WTC11 (cell line): ENCODE measurements around the gene CEMIP. TPM values are rescaled to one million over a fixed set of nuclear protein-coding genes. Genes with fewer than 3 reads are reported as not detected.

Experiments
- ATAC-seq: fragments of 200-7000 bp; cut with Tn5 transposase; 2 replicates; pipeline ENCODE4 v1.10.0; 2021; ENCODE audit warnings: mild to moderate bottlenecking, moderate library complexity
- CTCF ChIA-PET: fragments of 300-600 bp; sonication (Branson Sonifier 250); formaldehyde crosslinking; loops from one replicate; lab custom pipeline; 2021; ENCODE audit warnings: antibody characterized with exemption; lab: Charles Lee
- POLR2A ChIA-PET: fragments of 350-600 bp; sonication (Branson Sonifier 250); formaldehyde crosslinking; loops from one replicate; lab custom pipeline; 2021; ENCODE audit warnings: antibody characterized with exemption; lab: Charles Lee
- DNase-seq: peaks from one replicate; pipeline ENCODE4 v3.0.0; 2021; ENCODE audit warnings: low spot score
- H3K27ac Mint-ChIP-seq: 2 replicates; pipeline ENCODE4 v1.8.0; 2021; ENCODE audit warnings: mixed read lengths
- H3K27me3 Mint-ChIP-seq: 2 replicates; pipeline ENCODE4 v1.8.0; 2021; ENCODE audit warnings: low read depth, mild to moderate bottlenecking, moderate library complexity, mixed read lengths
- H3K36me3 Mint-ChIP-seq: 2 replicates; pipeline ENCODE4 v1.8.0; 2021; ENCODE audit warnings: mixed read lengths
- H3K4me1 Mint-ChIP-seq: 2 replicates; pipeline ENCODE4 v1.8.0; 2022; ENCODE audit warnings: mixed read lengths
- H3K4me3 Mint-ChIP-seq: 2 replicates; pipeline ENCODE4 v1.8.0; 2021; ENCODE audit warnings: mild to moderate bottlenecking, moderate library complexity, mixed read lengths
- H3K9me3 Mint-ChIP-seq: 2 replicates; pipeline ENCODE4 v1.8.0; 2021; ENCODE audit warnings: mixed read lengths
- ATF1 ChIP-seq: sonication (generic); formaldehyde crosslinking; IDR thresholded peaks from 2 replicates; pipeline ENCODE4 v1.8.1; 2023; ENCODE audit warnings: mild to moderate bottlenecking, moderate library complexity, missing genetic modification reagents
- FOXJ3 ChIP-seq: sonication (generic); formaldehyde crosslinking; IDR thresholded peaks from 2 replicates; pipeline ENCODE4 v1.9.0; 2021; ENCODE audit warnings: missing genetic modification reagents, mild to moderate bottlenecking, borderline replicate concordance
- FOXK1 ChIP-seq: sonication (generic); formaldehyde crosslinking; IDR thresholded peaks from 2 replicates; pipeline ENCODE4 v1.8.0; 2022; ENCODE audit warnings: mild to moderate bottlenecking, moderate library complexity, missing genetic modification reagents
- HMGA2 ChIP-seq: fragments of 250-450 bp; sonication (Bioruptor Pico); IDR thresholded peaks from 2 replicates; pipeline ENCODE4 v1.4.0; 2021; ENCODE audit warnings: mild to moderate bottlenecking, moderate library complexity
- NR1H2 ChIP-seq: sonication (generic); formaldehyde crosslinking; IDR thresholded peaks from 2 replicates; pipeline ENCODE4 v1.9.0; 2021; ENCODE audit warnings: mild to moderate bottlenecking, moderate library complexity, missing genetic modification reagents
- PRRX2 ChIP-seq: fragments of 250-450 bp; sonication (Bioruptor Pico); IDR thresholded peaks from 2 replicates; pipeline ENCODE4 v1.8.0; 2021; ENCODE audit warnings: mild to moderate bottlenecking
- TP53 ChIP-seq: sonication (generic); formaldehyde crosslinking; IDR thresholded peaks from 2 replicates; pipeline ENCODE4 v1.8.1; 2023; ENCODE audit warnings: mild to moderate bottlenecking, missing genetic modification reagents
- ZNF121 ChIP-seq: sonication (generic); formaldehyde crosslinking; IDR thresholded peaks from 2 replicates; pipeline ENCODE4 v1.8.0; 2023; ENCODE audit warnings: missing genetic modification reagents
- total RNA-seq: library from RNA; stranded (reverse); gene quantifications from 3 replicates; pipeline ENCODE4 v1.2.3, GENCODE V29; 2021
- TF ChIP-seq, protein P1 (sequence below): sonication (generic); formaldehyde crosslinking; IDR thresholded peaks from 2 replicates; pipeline ENCODE4 v1.8.1; 2022; ENCODE audit warnings: low read depth, missing genetic modification reagents, borderline replicate concordance
- TF ChIP-seq, protein P2 (sequence below): sonication (generic); formaldehyde crosslinking; IDR thresholded peaks from 2 replicates; pipeline ENCODE4 v1.8.1; 2023; ENCODE audit warnings: mild to moderate bottlenecking, missing genetic modification reagents
- TF ChIP-seq, protein P3 (sequence below): sonication (generic); formaldehyde crosslinking; IDR thresholded peaks from 2 replicates; pipeline ENCODE4 v1.8.0; 2022; ENCODE audit warnings: mild to moderate bottlenecking, missing genetic modification reagents
- TF ChIP-seq, protein P4 (sequence below): fragments of 250-450 bp; sonication (Bioruptor Pico); IDR thresholded peaks from 2 replicates; pipeline ENCODE4 v1.9.0; 2021; ENCODE audit warnings: mild to moderate bottlenecking
- TF ChIP-seq, protein P5 (sequence below): sonication (generic); formaldehyde crosslinking; IDR thresholded peaks from 2 replicates; pipeline ENCODE4 v1.8.1; 2023; ENCODE audit warnings: mild to moderate bottlenecking, moderate library complexity, missing genetic modification reagents
- TF ChIP-seq, protein P6 (sequence below): sonication (generic); formaldehyde crosslinking; conservative IDR thresholded peaks from 2 replicates; pipeline ENCODE4 v1.8.1; 2022; ENCODE audit warnings: mild to moderate bottlenecking, missing genetic modification reagents
- TF ChIP-seq, protein P7 (sequence below): sonication (generic); formaldehyde crosslinking; IDR thresholded peaks from 2 replicates; pipeline ENCODE4 v1.8.0; 2023; ENCODE audit warnings: missing genetic modification reagents
- TF ChIP-seq, protein P8 (sequence below): sonication (generic); formaldehyde crosslinking; IDR thresholded peaks from 2 replicates; pipeline ENCODE4 v1.8.1; 2022; ENCODE audit warnings: missing genetic modification reagents, borderline replicate concordance
- TF ChIP-seq, protein P9 (sequence below): sonication (generic); formaldehyde crosslinking; IDR thresholded peaks from 2 replicates; pipeline ENCODE4 v1.8.0; 2023; ENCODE audit warnings: mild to moderate bottlenecking, missing genetic modification reagents

The CEMIP gene
- total RNA-seq, 1 experiment from 2014 or later: 0.87 TPM

DNA sequence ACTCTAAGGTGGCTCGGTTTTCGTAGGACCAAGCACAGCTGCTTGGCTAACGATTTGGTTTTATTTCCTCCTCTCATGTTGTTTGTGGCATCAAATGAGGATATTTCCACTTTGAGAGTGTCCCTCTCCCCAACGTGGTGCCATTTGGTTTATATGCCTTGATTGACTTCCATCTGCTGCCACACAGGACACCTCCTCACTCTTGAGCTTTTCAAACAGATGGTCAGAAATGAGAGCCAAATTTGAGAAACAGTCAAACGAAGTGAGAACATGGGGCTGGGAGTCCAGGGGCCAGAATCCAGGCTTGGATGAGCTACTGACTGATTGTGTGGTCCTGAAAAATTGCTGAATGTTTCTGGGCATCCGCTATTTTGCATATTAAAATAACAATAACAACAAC lies 43.5 kb downstream of the CEMIP start:
- H3K9me3 Mint-ChIP-seq: peaks cover 20% of the 10 kb centered on the region
- H3K27ac Mint-ChIP-seq: no peak overlapping the region
- no peaks in the 10 kb centered on the region for H3K36me3 Mint-ChIP-seq
- TF ChIP-seq, protein P1, sequence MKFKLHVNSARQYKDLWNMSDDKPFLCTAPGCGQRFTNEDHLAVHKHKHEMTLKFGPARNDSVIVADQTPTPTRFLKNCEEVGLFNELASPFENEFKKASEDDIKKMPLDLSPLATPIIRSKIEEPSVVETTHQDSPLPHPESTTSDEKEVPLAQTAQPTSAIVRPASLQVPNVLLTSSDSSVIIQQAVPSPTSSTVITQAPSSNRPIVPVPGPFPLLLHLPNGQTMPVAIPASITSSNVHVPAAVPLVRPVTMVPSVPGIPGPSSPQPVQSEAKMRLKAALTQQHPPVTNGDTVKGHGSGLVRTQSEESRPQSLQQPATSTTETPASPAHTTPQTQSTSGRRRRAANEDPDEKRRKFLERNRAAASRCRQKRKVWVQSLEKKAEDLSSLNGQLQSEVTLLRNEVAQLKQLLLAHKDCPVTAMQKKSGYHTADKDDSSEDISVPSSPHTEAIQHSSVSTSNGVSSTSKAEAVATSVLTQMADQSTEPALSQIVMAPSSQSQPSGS (CRISPR knock-in tag): no peak
- TF ChIP-seq HMGA2 (no peak), FOXK1 (no peak), ATF1 (CRISPR knock-in tag) (no peak), NR1H2 (CRISPR knock-in tag) (no peak)
- TF ChIP-seq, protein P2, sequence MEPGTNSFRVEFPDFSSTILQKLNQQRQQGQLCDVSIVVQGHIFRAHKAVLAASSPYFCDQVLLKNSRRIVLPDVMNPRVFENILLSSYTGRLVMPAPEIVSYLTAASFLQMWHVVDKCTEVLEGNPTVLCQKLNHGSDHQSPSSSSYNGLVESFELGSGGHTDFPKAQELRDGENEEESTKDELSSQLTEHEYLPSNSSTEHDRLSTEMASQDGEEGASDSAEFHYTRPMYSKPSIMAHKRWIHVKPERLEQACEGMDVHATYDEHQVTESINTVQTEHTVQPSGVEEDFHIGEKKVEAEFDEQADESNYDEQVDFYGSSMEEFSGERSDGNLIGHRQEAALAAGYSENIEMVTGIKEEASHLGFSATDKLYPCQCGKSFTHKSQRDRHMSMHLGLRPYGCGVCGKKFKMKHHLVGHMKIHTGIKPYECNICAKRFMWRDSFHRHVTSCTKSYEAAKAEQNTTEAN (CRISPR knock-in tag): no peak
- TF ChIP-seq, protein P3, sequence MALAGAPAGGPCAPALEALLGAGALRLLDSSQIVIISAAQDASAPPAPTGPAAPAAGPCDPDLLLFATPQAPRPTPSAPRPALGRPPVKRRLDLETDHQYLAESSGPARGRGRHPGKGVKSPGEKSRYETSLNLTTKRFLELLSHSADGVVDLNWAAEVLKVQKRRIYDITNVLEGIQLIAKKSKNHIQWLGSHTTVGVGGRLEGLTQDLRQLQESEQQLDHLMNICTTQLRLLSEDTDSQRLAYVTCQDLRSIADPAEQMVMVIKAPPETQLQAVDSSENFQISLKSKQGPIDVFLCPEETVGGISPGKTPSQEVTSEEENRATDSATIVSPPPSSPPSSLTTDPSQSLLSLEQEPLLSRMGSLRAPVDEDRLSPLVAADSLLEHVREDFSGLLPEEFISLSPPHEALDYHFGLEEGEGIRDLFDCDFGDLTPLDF (CRISPR knock-in tag): no peak
- TF ChIP-seq, protein P4, sequence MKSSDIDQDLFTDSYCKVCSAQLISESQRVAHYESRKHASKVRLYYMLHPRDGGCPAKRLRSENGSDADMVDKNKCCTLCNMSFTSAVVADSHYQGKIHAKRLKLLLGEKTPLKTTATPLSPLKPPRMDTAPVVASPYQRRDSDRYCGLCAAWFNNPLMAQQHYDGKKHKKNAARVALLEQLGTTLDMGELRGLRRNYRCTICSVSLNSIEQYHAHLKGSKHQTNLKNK (CRISPR knock-in tag): no peak
- TF ChIP-seq, protein P5, sequence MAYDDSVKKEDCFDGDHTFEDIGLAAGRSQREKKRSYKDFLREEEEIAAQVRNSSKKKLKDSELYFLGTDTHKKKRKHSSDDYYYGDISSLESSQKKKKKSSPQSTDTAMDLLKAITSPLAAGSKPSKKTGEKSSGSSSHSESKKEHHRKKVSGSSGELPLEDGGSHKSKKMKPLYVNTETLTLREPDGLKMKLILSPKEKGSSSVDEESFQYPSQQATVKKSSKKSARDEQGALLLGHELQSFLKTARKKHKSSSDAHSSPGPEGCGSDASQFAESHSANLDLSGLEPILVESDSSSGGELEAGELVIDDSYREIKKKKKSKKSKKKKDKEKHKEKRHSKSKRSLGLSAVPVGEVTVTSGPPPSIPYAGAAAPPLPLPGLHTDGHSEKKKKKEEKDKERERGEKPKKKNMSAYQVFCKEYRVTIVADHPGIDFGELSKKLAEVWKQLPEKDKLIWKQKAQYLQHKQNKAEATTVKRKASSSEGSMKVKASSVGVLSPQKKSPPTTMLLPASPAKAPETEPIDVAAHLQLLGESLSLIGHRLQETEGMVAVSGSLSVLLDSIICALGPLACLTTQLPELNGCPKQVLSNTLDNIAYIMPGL (CRISPR knock-in tag): no peak
- no peak overlapping the region for H3K4me3 Mint-ChIP-seq
- ATAC-seq: no peak
- H3K27me3 Mint-ChIP-seq: peaks cover 6% of the 10 kb centered on the region; the same call in 1 of the 2 replicates
- no peak for DNase-seq
- peaks cover 25% of the 10 kb centered on the region for H3K4me1 Mint-ChIP-seq
- ChIA-PET POLR2A (no interaction called here), CTCF (interaction anchor here (1.0 to 2.3 kb wide), 5 partner anchors 9 to 147 kb away, joined by 3 to 6 read pairs (median 4); partner anchors contain the start of gene CEMIP)

DNA sequence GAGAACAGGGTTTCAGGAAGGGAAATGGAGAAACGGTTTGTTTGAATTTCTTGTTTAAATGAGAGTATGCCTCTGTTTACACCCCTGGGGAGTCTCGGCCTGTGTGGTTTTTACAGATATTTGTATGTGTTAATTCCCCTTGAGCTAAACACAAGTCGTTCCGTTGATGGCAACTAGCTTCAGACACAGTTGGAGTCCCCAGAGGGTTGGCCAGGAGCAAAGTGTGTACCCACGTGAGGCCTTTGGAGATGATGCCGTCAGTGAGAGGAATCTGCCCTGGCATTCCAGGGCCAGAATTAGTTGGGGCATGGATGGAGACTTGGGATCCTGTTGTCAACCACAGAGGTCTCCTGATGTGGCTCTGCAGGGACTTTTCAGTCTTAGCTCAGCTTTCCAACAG lies 44.0 kb downstream of the CEMIP start:
- Mint-ChIP-seq H3K9me3 (peaks cover 16% of the 10 kb centered on the region), H3K4me3 (no peak overlapping the region), H3K27me3 (peaks cover 6% of the 10 kb centered on the region; the same call in 1 of the 2 replicates), H3K36me3 (no peaks in the 10 kb centered on the region), H3K4me1 (peaks cover 25% of the 10 kb centered on the region), H3K27ac (no peak overlapping the region)
- CTCF ChIA-PET: interaction anchor here (1.0 to 2.3 kb wide), 4 partner anchors 9 to 147 kb away, joined by 3 to 6 read pairs (median 4); partner anchors contain the start of gene CEMIP
- POLR2A ChIA-PET: no interaction called here
- no peak for TF ChIP-seq FOXJ3
- no peak for TF ChIP-seq HMGA2
- TF ChIP-seq, protein P6, sequence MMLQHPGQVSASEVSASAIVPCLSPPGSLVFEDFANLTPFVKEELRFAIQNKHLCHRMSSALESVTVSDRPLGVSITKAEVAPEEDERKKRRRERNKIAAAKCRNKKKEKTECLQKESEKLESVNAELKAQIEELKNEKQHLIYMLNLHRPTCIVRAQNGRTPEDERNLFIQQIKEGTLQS (CRISPR knock-in tag): no peak
- TF ChIP-seq, protein P2 (CRISPR knock-in tag): no peak
- no peak for ATAC-seq
- no peak for DNase-seq

DNA sequence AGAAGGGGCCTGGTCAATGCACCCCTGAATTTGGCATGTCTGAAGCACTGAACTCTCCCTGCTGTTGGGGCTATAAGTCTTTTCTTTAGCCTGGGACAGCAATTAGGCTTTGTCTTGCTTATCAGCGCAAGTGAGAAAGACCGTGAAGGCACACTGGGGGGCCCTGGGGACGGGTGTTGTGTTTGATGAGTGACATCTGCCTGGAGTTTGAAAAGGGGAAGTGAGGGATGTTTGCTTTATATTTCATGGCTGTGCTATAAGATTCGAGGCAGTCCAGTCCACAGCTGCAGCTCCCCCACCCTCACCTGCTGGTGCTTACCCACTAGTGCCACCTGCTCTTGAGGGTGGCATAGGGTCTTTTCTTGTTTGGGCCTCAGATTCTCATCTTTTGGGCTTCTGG lies 44.8 kb downstream of the CEMIP start:
- DNase-seq (no peak), ATAC-seq (no peak)
- CTCF ChIA-PET: interaction anchor here (1.0 to 2.3 kb wide), 3 partner anchors 11 to 146 kb away, joined by 3 to 6 read pairs (median 4); partner anchors contain the start of gene CEMIP
- no peak overlapping the region for H3K27ac Mint-ChIP-seq
- peaks cover 26% of the 10 kb centered on the region for H3K4me1 Mint-ChIP-seq
- peaks cover 14% of the 10 kb centered on the region for H3K9me3 Mint-ChIP-seq
- H3K4me3 Mint-ChIP-seq: no peak overlapping the region
- POLR2A ChIA-PET: no interaction called here
- H3K36me3 Mint-ChIP-seq: no peaks in the 10 kb centered on the region
- H3K27me3 Mint-ChIP-seq: peaks cover 6% of the 10 kb centered on the region; the same call in 1 of the 2 replicates
- TF ChIP-seq PRRX2 (no peak), ZNF121 (no peak), TP53 (no peak)
- TF ChIP-seq, protein P7, sequence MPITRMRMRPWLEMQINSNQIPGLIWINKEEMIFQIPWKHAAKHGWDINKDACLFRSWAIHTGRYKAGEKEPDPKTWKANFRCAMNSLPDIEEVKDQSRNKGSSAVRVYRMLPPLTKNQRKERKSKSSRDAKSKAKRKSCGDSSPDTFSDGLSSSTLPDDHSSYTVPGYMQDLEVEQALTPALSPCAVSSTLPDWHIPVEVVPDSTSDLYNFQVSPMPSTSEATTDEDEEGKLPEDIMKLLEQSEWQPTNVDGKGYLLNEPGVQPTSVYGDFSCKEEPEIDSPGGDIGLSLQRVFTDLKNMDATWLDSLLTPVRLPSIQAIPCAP (CRISPR knock-in tag): no peak
- TF ChIP-seq, protein P8, sequence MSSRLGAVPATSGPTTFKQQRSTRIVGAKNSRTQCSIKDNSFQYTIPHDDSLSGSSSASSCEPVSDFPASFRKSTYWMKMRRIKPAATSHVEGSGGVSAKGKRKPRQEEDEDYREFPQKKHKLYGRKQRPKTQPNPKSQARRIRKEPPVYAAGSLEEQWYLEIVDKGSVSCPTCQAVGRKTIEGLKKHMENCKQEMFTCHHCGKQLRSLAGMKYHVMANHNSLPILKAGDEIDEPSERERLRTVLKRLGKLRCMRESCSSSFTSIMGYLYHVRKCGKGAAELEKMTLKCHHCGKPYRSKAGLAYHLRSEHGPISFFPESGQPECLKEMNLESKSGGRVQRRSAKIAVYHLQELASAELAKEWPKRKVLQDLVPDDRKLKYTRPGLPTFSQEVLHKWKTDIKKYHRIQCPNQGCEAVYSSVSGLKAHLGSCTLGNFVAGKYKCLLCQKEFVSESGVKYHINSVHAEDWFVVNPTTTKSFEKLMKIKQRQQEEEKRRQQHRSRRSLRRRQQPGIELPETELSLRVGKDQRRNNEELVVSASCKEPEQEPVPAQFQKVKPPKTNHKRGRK: no peak
- TF ChIP-seq, protein P6 (CRISPR knock-in tag): no peak
- TF ChIP-seq, protein P9, sequence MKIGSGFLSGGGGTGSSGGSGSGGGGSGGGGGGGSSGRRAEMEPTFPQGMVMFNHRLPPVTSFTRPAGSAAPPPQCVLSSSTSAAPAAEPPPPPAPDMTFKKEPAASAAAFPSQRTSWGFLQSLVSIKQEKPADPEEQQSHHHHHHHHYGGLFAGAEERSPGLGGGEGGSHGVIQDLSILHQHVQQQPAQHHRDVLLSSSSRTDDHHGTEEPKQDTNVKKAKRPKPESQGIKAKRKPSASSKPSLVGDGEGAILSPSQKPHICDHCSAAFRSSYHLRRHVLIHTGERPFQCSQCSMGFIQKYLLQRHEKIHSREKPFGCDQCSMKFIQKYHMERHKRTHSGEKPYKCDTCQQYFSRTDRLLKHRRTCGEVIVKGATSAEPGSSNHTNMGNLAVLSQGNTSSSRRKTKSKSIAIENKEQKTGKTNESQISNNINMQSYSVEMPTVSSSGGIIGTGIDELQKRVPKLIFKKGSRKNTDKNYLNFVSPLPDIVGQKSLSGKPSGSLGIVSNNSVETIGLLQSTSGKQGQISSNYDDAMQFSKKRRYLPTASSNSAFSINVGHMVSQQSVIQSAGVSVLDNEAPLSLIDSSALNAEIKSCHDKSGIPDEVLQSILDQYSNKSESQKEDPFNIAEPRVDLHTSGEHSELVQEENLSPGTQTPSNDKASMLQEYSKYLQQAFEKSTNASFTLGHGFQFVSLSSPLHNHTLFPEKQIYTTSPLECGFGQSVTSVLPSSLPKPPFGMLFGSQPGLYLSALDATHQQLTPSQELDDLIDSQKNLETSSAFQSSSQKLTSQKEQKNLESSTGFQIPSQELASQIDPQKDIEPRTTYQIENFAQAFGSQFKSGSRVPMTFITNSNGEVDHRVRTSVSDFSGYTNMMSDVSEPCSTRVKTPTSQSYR (CRISPR knock-in tag): no peak
